Activated B cell treated with CpG ODN at 0.5 μM for 24 hours (primary cell): ENCODE data around the gene HNRNPK. TPM values are rescaled to one million over a fixed set of nuclear protein-coding genes. Genes with fewer than 3 reads are reported as not detected.

Source experiments
- ATAC-seq: fragments of 200-7000 bp; cut with Tn5 transposase; one replicate; pipeline ENCODE4 v1.10.0; 2021; ENCODE audit warnings: low read depth, mild to moderate bottlenecking, moderate library complexity
- CTCF ChIA-PET: fragments of 350-600 bp; sonication (Branson Sonifier 250); formaldehyde crosslinking; loops from one replicate; lab custom pipeline; 2021; ENCODE audit warnings: antibody characterized with exemption; lab: Charles Lee
- POLR2A ChIA-PET: fragments of 350-600 bp; sonication (Branson Sonifier 250); formaldehyde crosslinking; loops from one replicate; lab custom pipeline; 2021; ENCODE audit warnings: antibody characterized with exemption; lab: Charles Lee
- DNase-seq: peaks from one replicate; pipeline ENCODE4 v3.0.0; 2022
- H3K27ac Mint-ChIP-seq: one replicate; pipeline ENCODE4 v1.8.0; 2020; ENCODE audit warnings: mixed read lengths
- H3K27me3 Mint-ChIP-seq: one replicate; pipeline ENCODE4 v1.8.0; 2021; ENCODE audit warnings: mixed read lengths
- H3K36me3 Mint-ChIP-seq: one replicate; pipeline ENCODE4 v1.8.0; 2021; ENCODE audit warnings: low read depth, mixed read lengths
- H3K4me1 Mint-ChIP-seq: one replicate; pipeline ENCODE4 v1.8.0; 2021; ENCODE audit warnings: mixed read lengths
- H3K4me3 Mint-ChIP-seq: one replicate; pipeline ENCODE4 v1.8.0; 2020; ENCODE audit warnings: mild to moderate bottlenecking, mixed read lengths
- H3K9me3 Mint-ChIP-seq: one replicate; pipeline ENCODE4 v1.8.0; 2020; ENCODE audit warnings: mixed read lengths
- intact Hi-C: fragments of 100-400 bp; cut with micrococcal nuclease; formaldehyde crosslinking; loops from one replicate; pipeline ENCODE4 v1.15.1; 2024
- total RNA-seq: library from RNA; stranded (reverse); gene quantifications from 2 replicates; pipeline ENCODE4 v1.2.3, GENCODE V29; 2022
- TF ChIP-seq, protein P1 (sequence below): fragments of 200-600 bp; IDR thresholded peaks from one replicate; pipeline ENCODE4 v1.8.0; 2022; ENCODE audit warnings: antibody characterized with exemption, mild to moderate bottlenecking

Gene HNRNPK
- total RNA-seq, 1 donor from 2014 or later = 645 TPM

DNA sequence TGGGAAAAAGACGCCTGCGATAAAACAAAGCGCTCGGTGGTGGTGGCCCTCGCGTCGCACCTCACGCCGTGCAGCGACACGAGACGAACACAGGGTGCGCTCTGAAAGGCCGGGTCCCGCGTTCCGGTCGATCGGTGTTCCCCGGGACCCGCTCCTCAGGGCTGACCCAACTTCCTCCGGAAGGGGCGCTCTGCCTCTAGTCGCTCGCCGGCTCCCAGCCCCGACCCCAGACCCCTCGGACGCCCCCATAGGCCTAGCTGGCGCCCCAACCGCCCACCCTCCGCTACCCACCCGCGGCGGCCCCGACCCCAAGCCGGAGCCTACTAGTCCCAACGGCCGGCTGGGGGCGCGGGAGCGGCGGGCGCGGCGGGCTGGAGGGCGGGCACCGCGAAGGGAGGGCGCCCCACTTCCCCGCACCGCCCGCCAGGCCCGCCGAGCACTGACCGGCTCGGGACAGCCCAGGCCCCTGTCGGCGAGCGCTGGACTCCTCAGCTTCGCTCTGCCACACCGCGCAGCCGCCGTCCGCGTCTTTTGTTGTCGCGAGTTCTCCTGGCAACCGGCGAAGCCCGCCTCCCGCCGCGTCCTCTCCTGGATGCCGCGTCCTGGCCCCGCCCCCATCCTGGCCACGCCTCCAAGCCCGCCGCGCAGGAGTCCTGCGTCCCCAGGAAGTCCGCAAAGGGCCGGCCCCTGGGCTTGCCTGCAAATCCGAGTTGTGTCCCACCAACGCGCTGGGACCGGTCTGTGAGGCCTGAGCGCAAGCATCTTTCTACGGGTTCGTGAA, 58.9 kb downstream of the HNRNPK start, which contains the start of gene KIF27:
TSS of gene KIF27 (minus strand) at position 506 of the 781 bp plus-strand sequence. CDS start 5,841 bp downstream, outside the sequence.
- intact Hi-C loops = loop anchor here (1.0 to 2.0 kb wide), 7 partner anchors 35 to 1821 kb away; partner anchors contain the start of genes GKAP1, HNRNPK, IDNK and RMI1
- Mint-ChIP-seq H3K4me3 (peak within 1 kb of the TSS; percentile 91), H3K36me3 (peaks cover 2% of the 10 kb centered on the region)

DNA sequence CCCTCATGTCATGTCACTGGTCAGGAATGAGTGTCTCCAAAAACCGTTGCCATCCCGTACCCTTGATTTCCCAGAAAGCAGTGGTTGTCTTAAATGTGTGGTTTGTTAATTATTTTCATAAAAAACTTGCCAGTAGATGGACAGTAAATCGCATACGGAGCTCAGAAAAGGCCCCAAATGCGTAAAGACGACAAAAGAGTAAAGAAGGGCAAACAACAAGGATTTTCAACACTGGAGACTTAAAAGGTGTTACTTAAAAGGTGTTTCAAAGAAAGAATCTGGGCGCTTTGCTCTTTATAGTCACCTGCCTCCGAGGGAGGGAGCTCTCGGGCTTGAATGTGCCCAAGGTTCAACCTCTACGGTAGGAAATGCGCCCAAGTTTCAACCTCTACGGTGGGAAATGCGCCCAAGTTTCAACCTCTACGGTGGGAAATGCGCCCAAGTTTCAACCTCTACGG, 59.5 kb downstream of the HNRNPK start:
- no peaks in the 10 kb centered on the region for H3K27me3 Mint-ChIP-seq
- DNase-seq = no peak
- ATAC-seq = peak; percentile 25
- peak overlapping the region; percentile 91 for H3K4me3 Mint-ChIP-seq
- intact Hi-C loops = loop anchor here (2.0 kb wide), 1 partner anchor 298 kb away; the partner anchor contains the start of gene IDNK
- peak overlapping the region; percentile 94 for H3K27ac Mint-ChIP-seq
- H3K36me3 Mint-ChIP-seq = peaks cover 2% of the 10 kb centered on the region
- peaks cover 19% of the 10 kb centered on the region for H3K4me1 Mint-ChIP-seq
- TF ChIP-seq, protein P1, sequence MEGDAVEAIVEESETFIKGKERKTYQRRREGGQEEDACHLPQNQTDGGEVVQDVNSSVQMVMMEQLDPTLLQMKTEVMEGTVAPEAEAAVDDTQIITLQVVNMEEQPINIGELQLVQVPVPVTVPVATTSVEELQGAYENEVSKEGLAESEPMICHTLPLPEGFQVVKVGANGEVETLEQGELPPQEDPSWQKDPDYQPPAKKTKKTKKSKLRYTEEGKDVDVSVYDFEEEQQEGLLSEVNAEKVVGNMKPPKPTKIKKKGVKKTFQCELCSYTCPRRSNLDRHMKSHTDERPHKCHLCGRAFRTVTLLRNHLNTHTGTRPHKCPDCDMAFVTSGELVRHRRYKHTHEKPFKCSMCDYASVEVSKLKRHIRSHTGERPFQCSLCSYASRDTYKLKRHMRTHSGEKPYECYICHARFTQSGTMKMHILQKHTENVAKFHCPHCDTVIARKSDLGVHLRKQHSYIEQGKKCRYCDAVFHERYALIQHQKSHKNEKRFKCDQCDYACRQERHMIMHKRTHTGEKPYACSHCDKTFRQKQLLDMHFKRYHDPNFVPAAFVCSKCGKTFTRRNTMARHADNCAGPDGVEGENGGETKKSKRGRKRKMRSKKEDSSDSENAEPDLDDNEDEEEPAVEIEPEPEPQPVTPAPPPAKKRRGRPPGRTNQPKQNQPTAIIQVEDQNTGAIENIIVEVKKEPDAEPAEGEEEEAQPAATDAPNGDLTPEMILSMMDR = no peak
- ChIA-PET CTCF (interaction anchor here (0.8 to 1.7 kb wide), 6 partner anchors 17 to 341 kb away, joined by 3 to 4 read pairs (median 4); no protein-coding TSS in a partner anchor), POLR2A (interaction anchor here (0.6 to 2.3 kb wide), 8 partner anchors 9 to 1690 kb away, joined by 3 to 41 read pairs (median 8); partner anchors contain the start of genes HNRNPK, IDNK, RMI1 and UBQLN1)
- H3K9me3 Mint-ChIP-seq = no peaks in the 10 kb centered on the region

More for the DNA sequence above, 58.9 kb downstream of the HNRNPK start, which contains the start of gene KIF27:
- CTCF ChIA-PET = interaction anchor here (0.8 to 1.5 kb wide), 5 partner anchors 16 to 340 kb away, joined by 3 to 4 read pairs (median 4); no protein-coding TSS in a partner anchor
- H3K4me1 Mint-ChIP-seq = peaks cover 19% of the 10 kb centered on the region
- peak within 1 kb of the TSS; percentile 94 for H3K27ac Mint-ChIP-seq
- peak; percentile 85 for ATAC-seq
- TF ChIP-seq, protein P1 = no peak
- POLR2A ChIA-PET = interaction anchor here (0.6 to 2.3 kb wide), 14 partner anchors 10 to 1821 kb away, joined by 3 to 41 read pairs (median 6); partner anchors contain the start of genes HNRNPK, IDNK, RMI1 and UBQLN1
- DNase-seq = peak; percentile 99
- H3K27me3 Mint-ChIP-seq = no peaks in the 10 kb centered on the region
- H3K9me3 Mint-ChIP-seq = no peaks in the 10 kb centered on the region

DNA sequence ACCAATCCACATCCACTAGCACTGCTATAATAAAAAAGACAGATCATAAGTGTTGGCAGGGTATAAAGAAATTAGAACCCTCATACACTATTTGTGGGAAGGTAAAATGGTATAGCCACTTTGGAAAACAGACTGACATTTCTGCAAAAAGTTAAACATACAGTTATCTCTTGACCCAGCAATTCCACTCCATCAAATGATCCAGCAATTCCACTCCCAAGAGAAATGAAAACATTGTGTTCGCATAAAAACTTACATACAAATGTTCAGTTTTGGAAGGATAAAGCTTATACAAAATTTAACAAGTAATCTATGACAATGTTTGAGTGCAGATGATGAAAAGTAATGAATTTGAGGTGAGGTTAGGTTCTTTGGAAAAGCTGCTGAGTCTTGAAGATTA, 60.9 kb downstream of the HNRNPK start:
- H3K27ac Mint-ChIP-seq = no peak overlapping the region
- ATAC-seq = no peak
- H3K4me1 Mint-ChIP-seq = peaks cover 19% of the 10 kb centered on the region
- TF ChIP-seq, protein P1 = no peak
- no peak for DNase-seq
- CTCF ChIA-PET = interaction anchor here (1.3 to 1.7 kb wide), 2 partner anchors 8 to 296 kb away, joined by 3 to 6 read pairs; no protein-coding TSS in a partner anchor
- POLR2A ChIA-PET = no interaction called here
- no peak overlapping the region for H3K4me3 Mint-ChIP-seq
- no peaks in the 10 kb centered on the region for H3K27me3 Mint-ChIP-seq
- intact Hi-C loops = no loop called here
- H3K9me3 Mint-ChIP-seq = no peaks in the 10 kb centered on the region
- H3K36me3 Mint-ChIP-seq = peaks cover 2% of the 10 kb centered on the region

Other genes starting within 250 kb of the HNRNPK start
- 3.7 and 4.3 TPM in 2 replicates for gene GKAP1, start 162.4 kb downstream of the HNRNPK start, total RNA-seq
- gene KIF27, start 58.8 kb downstream of the HNRNPK start, total RNA-seq = 4.9 and 5.1 TPM in 2 replicates
- 6.6 and 8.5 TPM in 2 replicates for gene RMI1, start 590 bp upstream of the HNRNPK start, total RNA-seq